ENCODE data around the gene MYMK. TPM values are rescaled to one million over a fixed set of nuclear protein-coding genes. Genes with fewer than 3 reads are reported as not detected.

Gene MYMK
- polyA plus RNA-seq, 3 donors, result not detected

DNA sequence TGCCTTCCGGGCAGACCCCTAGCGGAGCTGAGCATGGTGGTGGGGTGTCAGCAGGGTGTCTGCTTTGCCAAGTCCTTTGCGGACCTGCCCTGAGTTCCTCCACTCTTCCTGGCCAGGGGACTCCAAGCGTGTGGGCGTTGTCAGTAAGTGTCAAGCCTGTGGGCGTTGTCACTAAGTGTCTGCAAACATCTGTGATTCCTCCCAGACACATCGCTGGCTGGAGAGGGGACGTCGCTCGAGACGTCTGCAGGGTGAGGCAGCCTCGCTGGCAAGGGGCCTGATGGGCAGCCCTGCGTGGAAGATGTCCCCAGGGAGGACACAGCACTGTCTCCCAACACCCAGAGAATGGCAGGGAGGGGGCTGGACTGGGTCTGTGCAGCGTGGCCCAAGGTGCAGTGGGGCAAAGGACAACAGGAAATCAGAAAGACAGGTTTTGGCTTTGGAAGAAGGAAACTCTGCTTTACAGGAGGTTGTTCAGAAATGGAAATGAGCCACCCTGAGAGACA lies 38.6 kb upstream of the MYMK start:
- H3K4me3 ChIP-seq (replicated peaks in 1 of 3; ENCODE audit: low read depth in 2 of 3, low read length in 3 of 3), result no peak overlapping the region
- no peak overlapping the region for H3K4me2 ChIP-seq (replicated peaks; ENCODE audit: extremely low read depth, low read length, poor library complexity, severe bottlenecking)
- no peak overlapping the region for H3K27ac ChIP-seq (ENCODE audit: low read depth in 1 of 2, low read length in 2 of 2)
- H3K27ac Mint-ChIP-seq, result no peak overlapping the region
- TF ChIP-seq, protein P1, sequence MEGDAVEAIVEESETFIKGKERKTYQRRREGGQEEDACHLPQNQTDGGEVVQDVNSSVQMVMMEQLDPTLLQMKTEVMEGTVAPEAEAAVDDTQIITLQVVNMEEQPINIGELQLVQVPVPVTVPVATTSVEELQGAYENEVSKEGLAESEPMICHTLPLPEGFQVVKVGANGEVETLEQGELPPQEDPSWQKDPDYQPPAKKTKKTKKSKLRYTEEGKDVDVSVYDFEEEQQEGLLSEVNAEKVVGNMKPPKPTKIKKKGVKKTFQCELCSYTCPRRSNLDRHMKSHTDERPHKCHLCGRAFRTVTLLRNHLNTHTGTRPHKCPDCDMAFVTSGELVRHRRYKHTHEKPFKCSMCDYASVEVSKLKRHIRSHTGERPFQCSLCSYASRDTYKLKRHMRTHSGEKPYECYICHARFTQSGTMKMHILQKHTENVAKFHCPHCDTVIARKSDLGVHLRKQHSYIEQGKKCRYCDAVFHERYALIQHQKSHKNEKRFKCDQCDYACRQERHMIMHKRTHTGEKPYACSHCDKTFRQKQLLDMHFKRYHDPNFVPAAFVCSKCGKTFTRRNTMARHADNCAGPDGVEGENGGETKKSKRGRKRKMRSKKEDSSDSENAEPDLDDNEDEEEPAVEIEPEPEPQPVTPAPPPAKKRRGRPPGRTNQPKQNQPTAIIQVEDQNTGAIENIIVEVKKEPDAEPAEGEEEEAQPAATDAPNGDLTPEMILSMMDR (IDR thresholded peaks at IDR 0.05), result no peak
- peaks cover 6 to 7% of the 10 kb centered on the region in 2 donors for H3K4me1 ChIP-seq (ENCODE audit: control insufficient read depth in 1 of 2, insufficient read depth in 2 of 2, low read length in 2 of 2)
- no peaks in the 10 kb centered on the region for H3K27me3 ChIP-seq (ENCODE audit: control insufficient read depth in 2 of 2, insufficient read depth in 2 of 2, low read length in 2 of 2)
- H3K4me3 Mint-ChIP-seq, result no peak overlapping the region
- peaks cover 5 to 12% (median 11%) of the 10 kb centered on the region in 3 donors for H3K27me3 Mint-ChIP-seq (ENCODE audit: low read depth in 3 of 3)
- no peaks in the 10 kb centered on the region for H3K36me3 Mint-ChIP-seq
- H3K79me2 ChIP-seq (ENCODE audit: insufficient read depth, low read length), result no peaks in the 10 kb centered on the region
- H3K36me3 ChIP-seq (replicated peaks in 1 of 2; ENCODE audit: control insufficient read depth in 1 of 2, insufficient read depth in 2 of 2, low read length in 2 of 2), result no peaks in the 10 kb centered on the region
- DNase-seq, result no peak
- peaks cover 7% of the 10 kb centered on the region for H3K4me1 Mint-ChIP-seq
- H3K9me3 Mint-ChIP-seq, result peaks cover 0 to 2% (median 0%) of the 10 kb centered on the region in 7 donors
- H3K9me3 ChIP-seq (replicated peaks in 1 of 2; ENCODE audit: control insufficient read depth in 1 of 2, insufficient read depth in 1 of 2, low read length in 2 of 2), result no peaks in the 10 kb centered on the region
- WGBS (ENCODE audit: insufficient coverage), result 41% methylated on average over 13 of the region's 14 CpGs
- no peak overlapping the region for H3K9ac ChIP-seq (ENCODE audit: insufficient read depth, low read length, poor library complexity, severe bottlenecking)
- intact Hi-C loops (cut with micrococcal nuclease), result no loop called here
- no peaks in the 10 kb centered on the region for H4K20me1 ChIP-seq (ENCODE audit: insufficient read depth, low read length)
- no peak overlapping the region for H2AFZ ChIP-seq (ENCODE audit: insufficient read depth, low read depth, low read length, poor library complexity, severe bottlenecking)

DNA sequence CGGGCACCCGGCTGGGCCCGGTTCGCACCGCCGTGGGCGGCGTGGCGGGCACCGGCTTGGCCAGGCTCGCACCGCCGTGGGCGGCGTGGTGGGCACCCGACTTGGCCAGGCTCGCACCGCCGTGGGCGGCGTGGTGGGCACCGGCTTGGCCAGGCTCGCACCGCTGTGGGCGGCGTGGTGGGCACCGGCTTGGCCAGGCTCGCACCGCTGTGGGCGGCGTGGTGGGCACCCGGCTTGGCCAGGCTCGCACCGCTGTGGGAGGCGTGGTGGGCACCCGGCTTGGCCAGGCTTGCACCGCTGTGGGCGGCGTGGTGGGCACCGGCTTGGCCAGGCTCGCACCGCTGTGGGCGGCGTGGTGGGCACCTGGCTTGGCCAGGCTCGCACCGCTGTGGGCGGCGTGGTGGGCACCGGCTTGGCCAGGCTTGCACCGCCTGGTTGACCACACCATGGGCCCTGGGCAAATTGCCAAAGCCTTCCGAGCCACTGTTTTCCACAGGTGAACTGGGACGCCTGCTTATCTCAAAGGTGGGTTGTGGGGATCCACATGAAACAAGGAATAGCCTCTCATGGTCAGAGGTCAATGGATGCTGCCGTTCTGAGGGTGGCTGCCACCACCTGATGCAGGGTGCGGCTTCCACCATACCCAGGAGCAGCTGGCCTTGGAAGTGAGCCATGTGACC lies 38.0 kb upstream of the MYMK start:
- WGBS (ENCODE audit: insufficient coverage), result 96% methylated on average over 41 of the region's 54 CpGs
- no peak overlapping the region for H3K4me3 ChIP-seq (replicated peaks in 1 of 3; ENCODE audit: low read depth in 2 of 3, low read length in 3 of 3)
- no peaks in the 10 kb centered on the region for H3K27me3 ChIP-seq (ENCODE audit: control insufficient read depth in 2 of 2, insufficient read depth in 2 of 2, low read length in 2 of 2)
- H3K79me2 ChIP-seq (ENCODE audit: insufficient read depth, low read length), result no peaks in the 10 kb centered on the region
- Mint-ChIP-seq H3K27me3 (ENCODE audit: low read depth in 3 of 3) (peaks cover 5 to 17% (median 11%) of the 10 kb centered on the region in 3 donors), H3K4me3 (no peak overlapping the region), H3K4me1 (peaks cover 13% of the 10 kb centered on the region), H3K27ac (no peak overlapping the region), H3K9me3 (peaks cover 0 to 2% (median 0%) of the 10 kb centered on the region in 7 donors), H3K36me3 (no peaks in the 10 kb centered on the region)
- no peaks in the 10 kb centered on the region for H4K20me1 ChIP-seq (ENCODE audit: insufficient read depth, low read length)
- H3K36me3 ChIP-seq (replicated peaks in 1 of 2; ENCODE audit: control insufficient read depth in 1 of 2, insufficient read depth in 2 of 2, low read length in 2 of 2), result no peaks in the 10 kb centered on the region
- intact Hi-C loops (cut with micrococcal nuclease), result no loop called here
- H2AFZ ChIP-seq (ENCODE audit: insufficient read depth, low read depth, low read length, poor library complexity, severe bottlenecking), result no peak overlapping the region
- no peaks in the 10 kb centered on the region for H3K9me3 ChIP-seq (replicated peaks in 1 of 2; ENCODE audit: control insufficient read depth in 1 of 2, insufficient read depth in 1 of 2, low read length in 2 of 2)
- TF ChIP-seq, protein P1 (IDR thresholded peaks at IDR 0.05), result no peak
- H3K4me2 ChIP-seq (replicated peaks; ENCODE audit: extremely low read depth, low read length, poor library complexity, severe bottlenecking), result no peak overlapping the region
- no peak overlapping the region for H3K27ac ChIP-seq (ENCODE audit: low read depth in 1 of 2, low read length in 2 of 2)
- peaks cover 12 to 13% of the 10 kb centered on the region in 2 donors for H3K4me1 ChIP-seq (ENCODE audit: control insufficient read depth in 1 of 2, insufficient read depth in 2 of 2, low read length in 2 of 2)
- no peak overlapping the region for H3K9ac ChIP-seq (ENCODE audit: insufficient read depth, low read length, poor library complexity, severe bottlenecking)
- DNase-seq, result no peak

All from CD14-positive monocyte (primary cell).